ENCODE measurements around the gene APOC1. TPM values are rescaled to one million over a fixed set of nuclear protein-coding genes. Genes with fewer than 3 reads are reported as not detected.

APOC1 gene
- total RNA-seq, 1 donor from 2014 or later: 89.4 TPM

GRCh38 chr19:44943801-44944249 is 29.4 kb downstream of the APOC1 start:
- H3K36me3 Mint-ChIP-seq (ENCODE audit: insufficient read depth): no peaks in the 10 kb centered on the region
- no peak for DNase-seq (ENCODE audit: low spot score, unreplicated experiment)
- H3K27ac Mint-ChIP-seq: no peak overlapping the region
- no peaks in the 10 kb centered on the region for H3K27me3 Mint-ChIP-seq
- no peak overlapping the region for H3K4me3 Mint-ChIP-seq (ENCODE audit: low read depth)
- no peaks in the 10 kb centered on the region for H3K9me3 Mint-ChIP-seq (ENCODE audit: low read depth)
- H3K4me1 Mint-ChIP-seq (ENCODE audit: low read depth): no peaks in the 10 kb centered on the region
- TF ChIP-seq, protein P1, sequence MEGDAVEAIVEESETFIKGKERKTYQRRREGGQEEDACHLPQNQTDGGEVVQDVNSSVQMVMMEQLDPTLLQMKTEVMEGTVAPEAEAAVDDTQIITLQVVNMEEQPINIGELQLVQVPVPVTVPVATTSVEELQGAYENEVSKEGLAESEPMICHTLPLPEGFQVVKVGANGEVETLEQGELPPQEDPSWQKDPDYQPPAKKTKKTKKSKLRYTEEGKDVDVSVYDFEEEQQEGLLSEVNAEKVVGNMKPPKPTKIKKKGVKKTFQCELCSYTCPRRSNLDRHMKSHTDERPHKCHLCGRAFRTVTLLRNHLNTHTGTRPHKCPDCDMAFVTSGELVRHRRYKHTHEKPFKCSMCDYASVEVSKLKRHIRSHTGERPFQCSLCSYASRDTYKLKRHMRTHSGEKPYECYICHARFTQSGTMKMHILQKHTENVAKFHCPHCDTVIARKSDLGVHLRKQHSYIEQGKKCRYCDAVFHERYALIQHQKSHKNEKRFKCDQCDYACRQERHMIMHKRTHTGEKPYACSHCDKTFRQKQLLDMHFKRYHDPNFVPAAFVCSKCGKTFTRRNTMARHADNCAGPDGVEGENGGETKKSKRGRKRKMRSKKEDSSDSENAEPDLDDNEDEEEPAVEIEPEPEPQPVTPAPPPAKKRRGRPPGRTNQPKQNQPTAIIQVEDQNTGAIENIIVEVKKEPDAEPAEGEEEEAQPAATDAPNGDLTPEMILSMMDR (IDR thresholded peaks at IDR 0.05; ENCODE audit: unreplicated experiment): no peak

DNA sequence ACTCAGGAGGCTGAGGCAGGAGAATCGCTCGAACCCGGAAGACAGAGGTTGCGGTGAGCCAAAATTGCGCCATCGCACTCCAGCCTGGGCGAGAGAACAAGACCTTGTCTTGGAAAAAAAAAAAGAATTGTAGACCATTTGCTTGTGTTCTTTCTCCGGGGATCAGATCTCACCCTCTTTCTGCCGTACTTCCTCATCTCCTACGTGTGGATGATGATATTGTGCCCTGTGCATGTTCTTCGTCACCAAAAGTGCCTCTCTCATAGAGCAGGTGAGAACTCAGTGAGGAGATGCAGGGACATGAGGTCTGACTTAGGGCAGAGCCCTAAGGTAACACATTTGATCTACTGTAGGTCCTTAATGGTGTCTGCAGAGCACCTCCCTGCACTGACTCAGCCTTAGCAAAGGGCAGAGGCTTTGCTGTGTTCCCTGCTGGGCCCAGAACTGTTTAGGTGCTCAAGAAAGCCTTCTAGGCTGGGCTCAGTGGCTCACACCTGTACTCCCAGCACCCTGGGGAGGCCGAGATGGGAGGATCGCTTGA is 32.7 kb downstream of the APOC1 start:
- TF ChIP-seq, protein P1 (IDR thresholded peaks at IDR 0.05; ENCODE audit: unreplicated experiment): no peak
- H3K36me3 Mint-ChIP-seq (ENCODE audit: insufficient read depth): no peaks in the 10 kb centered on the region
- no peak for DNase-seq (ENCODE audit: low spot score, unreplicated experiment)
- peaks cover 2% of the 10 kb centered on the region for H3K4me1 Mint-ChIP-seq (ENCODE audit: low read depth)
- H3K27me3 Mint-ChIP-seq: no peaks in the 10 kb centered on the region
- H3K9me3 Mint-ChIP-seq (ENCODE audit: low read depth): no peaks in the 10 kb centered on the region
- no peak overlapping the region for H3K27ac Mint-ChIP-seq
- H3K4me3 Mint-ChIP-seq (ENCODE audit: low read depth): no peak overlapping the region

DNA sequence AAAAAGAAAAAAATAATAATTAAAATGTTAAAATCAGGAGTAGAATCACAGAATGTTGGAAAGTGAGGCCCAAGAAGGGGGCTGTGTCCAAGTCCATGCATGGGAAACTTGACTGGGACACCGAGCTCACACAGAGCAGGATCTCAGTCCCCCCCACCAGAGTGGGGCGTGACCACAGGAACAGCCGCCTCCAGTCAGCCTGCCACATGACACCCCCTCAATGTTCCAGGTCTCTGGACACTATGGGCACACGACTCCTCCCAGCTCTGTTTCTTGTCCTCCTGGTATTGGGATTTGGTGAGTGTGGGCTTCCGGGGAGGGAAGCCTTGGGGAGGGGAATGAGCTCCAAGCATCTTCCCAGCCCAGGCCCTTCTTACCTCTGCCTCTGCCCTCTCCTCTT is 33.8 kb downstream of the APOC1 start:
- peaks cover 2% of the 10 kb centered on the region for H3K4me1 Mint-ChIP-seq (ENCODE audit: low read depth)

DNA sequence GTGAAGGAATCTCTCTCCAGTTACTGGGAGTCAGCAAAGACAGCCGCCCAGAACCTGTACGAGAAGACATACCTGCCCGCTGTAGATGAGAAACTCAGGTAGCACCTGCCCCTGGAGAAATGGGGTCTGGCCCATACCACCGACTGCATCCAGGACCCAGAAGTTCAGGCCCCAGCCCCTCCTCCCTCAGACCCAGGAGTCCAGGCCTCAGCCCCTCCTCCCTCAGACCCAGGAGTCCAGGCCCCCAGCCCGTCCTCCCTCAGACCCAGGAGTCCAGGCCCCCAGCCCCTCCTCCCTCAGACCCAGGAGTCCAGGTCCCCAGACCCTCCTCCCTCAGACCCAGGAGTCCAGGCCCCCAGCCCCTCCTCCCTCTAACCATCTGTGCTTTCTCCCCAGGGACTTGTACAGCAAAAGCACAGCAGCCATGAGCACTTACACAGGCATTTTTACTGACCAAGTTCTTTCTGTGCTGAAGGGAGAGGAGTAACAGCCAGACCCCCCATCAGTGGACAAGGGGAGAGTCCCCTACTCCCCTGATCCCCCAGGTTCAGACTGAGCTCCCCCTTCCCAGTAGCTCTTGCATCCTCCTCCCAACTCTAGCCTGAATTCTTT is 34.5 kb downstream of the APOC1 start:
- Mint-ChIP-seq H3K9me3 (ENCODE audit: low read depth) (no peaks in the 10 kb centered on the region), H3K27me3 (no peaks in the 10 kb centered on the region), H3K36me3 (ENCODE audit: insufficient read depth) (no peaks in the 10 kb centered on the region), H3K4me1 (ENCODE audit: low read depth) (peaks cover 2% of the 10 kb centered on the region), H3K27ac (no peak overlapping the region), H3K4me3 (ENCODE audit: low read depth) (no peak overlapping the region)
- no peak for DNase-seq (ENCODE audit: low spot score, unreplicated experiment)
- TF ChIP-seq, protein P1 (IDR thresholded peaks at IDR 0.05; ENCODE audit: unreplicated experiment): no peak

More for the DNA sequence above, 33.8 kb downstream of the APOC1 start:
- H3K27me3 Mint-ChIP-seq: no peaks in the 10 kb centered on the region
- no peak for DNase-seq (ENCODE audit: low spot score, unreplicated experiment)
- TF ChIP-seq, protein P1 (IDR thresholded peaks at IDR 0.05; ENCODE audit: unreplicated experiment): no peak
- H3K36me3 Mint-ChIP-seq (ENCODE audit: insufficient read depth): no peaks in the 10 kb centered on the region
- H3K4me3 Mint-ChIP-seq (ENCODE audit: low read depth): no peak overlapping the region
- H3K27ac Mint-ChIP-seq: peak overlapping the region; percentile 29
- H3K9me3 Mint-ChIP-seq (ENCODE audit: low read depth): no peaks in the 10 kb centered on the region

GRCh38 chr19:44949550-44949949 is 35.1 kb downstream of the APOC1 start:
- H3K4me3 Mint-ChIP-seq (ENCODE audit: low read depth): no peak overlapping the region
- H3K4me1 Mint-ChIP-seq (ENCODE audit: low read depth): peaks cover 3% of the 10 kb centered on the region
- H3K36me3 Mint-ChIP-seq (ENCODE audit: insufficient read depth): no peaks in the 10 kb centered on the region
- H3K9me3 Mint-ChIP-seq (ENCODE audit: low read depth): no peaks in the 10 kb centered on the region
- TF ChIP-seq, protein P1 (IDR thresholded peaks at IDR 0.05; ENCODE audit: unreplicated experiment): no peak
- no peaks in the 10 kb centered on the region for H3K27me3 Mint-ChIP-seq
- no peak overlapping the region for H3K27ac Mint-ChIP-seq
- DNase-seq (ENCODE audit: low spot score, unreplicated experiment): no peak

Data from progenitor cell of endocrine pancreas (in vitro differentiated cells).